ENCODE data around the gene OR6C75. TPM values are rescaled to one million over a fixed set of nuclear protein-coding genes. Genes with fewer than 3 reads are reported as not detected.
"Not testable (repeated sequence)": the region's sequence is repeated elsewhere in the genome, so short reads cannot be mapped to it uniquely, and the experiment has no call there.

OR6C75 gene
- total RNA-seq, 1 donor from 2014 or later, result not detected

DNA sequence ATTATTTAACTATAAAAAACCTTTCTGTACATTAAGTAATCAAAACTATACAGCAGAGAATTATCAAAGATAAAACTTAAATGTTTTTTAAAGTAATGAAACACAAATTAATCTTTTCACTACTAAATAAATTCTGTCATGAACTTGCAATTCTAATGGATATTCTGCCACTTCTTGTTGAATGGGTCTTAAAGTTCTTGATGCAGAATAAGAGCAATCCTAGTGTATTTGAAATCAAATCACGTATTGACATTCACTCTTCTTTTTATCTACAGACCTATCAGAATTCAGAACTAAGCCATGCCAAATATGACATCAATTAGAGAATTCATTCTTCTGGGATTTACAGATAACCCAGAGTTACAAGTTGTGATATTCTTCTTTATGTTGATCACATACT lies 37.5 kb downstream of the OR6C75 start, which contains the start of gene OR6C65:
Gene OR6C65 (plus strand): TSS at position 301 of the 400 bp plus-strand sequence. CDS start 0 bp downstream, at position 301.
- H3K27ac Mint-ChIP-seq, result no peak within 1 kb of the TSS
- no peak for DNase-seq (ENCODE audit: low spot score, unreplicated experiment)

GRCh38 chr12:55407866-55408265 lies 45.1 kb downstream of the OR6C75 start:
- no peak overlapping the region for H3K4me3 Mint-ChIP-seq (ENCODE audit: low read depth)
- H3K36me3 Mint-ChIP-seq (ENCODE audit: insufficient read depth), result no peaks in the 10 kb centered on the region
- peaks cover 9% of the 10 kb centered on the region for H3K9me3 Mint-ChIP-seq (ENCODE audit: low read depth)
- no peaks in the 10 kb centered on the region for H3K4me1 Mint-ChIP-seq (ENCODE audit: low read depth)
- DNase-seq (ENCODE audit: low spot score, unreplicated experiment), result no peak
- H3K27ac Mint-ChIP-seq, result no peak overlapping the region
- H3K27me3 Mint-ChIP-seq, result no peaks in the 10 kb centered on the region
- TF ChIP-seq CTCF (IDR thresholded peaks at IDR 0.05; ENCODE audit: unreplicated experiment), result no peak

More for the DNA sequence above, 37.5 kb downstream of the OR6C75 start, which contains the start of gene OR6C65:
- H3K9me3 Mint-ChIP-seq (ENCODE audit: low read depth), result peaks cover 5% of the 10 kb centered on the region
- no peak within 1 kb of the TSS for H3K4me3 Mint-ChIP-seq (ENCODE audit: low read depth)
- H3K4me1 Mint-ChIP-seq (ENCODE audit: low read depth), result no peaks in the 10 kb centered on the region
- TF ChIP-seq CTCF (IDR thresholded peaks at IDR 0.05; ENCODE audit: unreplicated experiment), result no peak
- no peaks in the 10 kb centered on the region for H3K36me3 Mint-ChIP-seq (ENCODE audit: insufficient read depth)
- H3K27me3 Mint-ChIP-seq, result no peaks in the 10 kb centered on the region

- not testable (repeated sequence) for H3K27ac Mint-ChIP-seq; H3K27me3 Mint-ChIP-seq; DNase-seq (ENCODE audit: low spot score, unreplicated experiment); H3K4me1 Mint-ChIP-seq (ENCODE audit: low read depth); H3K36me3 Mint-ChIP-seq (ENCODE audit: insufficient read depth); H3K4me3 Mint-ChIP-seq (ENCODE audit: low read depth); H3K9me3 Mint-ChIP-seq (ENCODE audit: low read depth)
Observed at GRCh38 chr12:55409133-55409532, 46.4 kb downstream of the OR6C75 start.

DNA sequence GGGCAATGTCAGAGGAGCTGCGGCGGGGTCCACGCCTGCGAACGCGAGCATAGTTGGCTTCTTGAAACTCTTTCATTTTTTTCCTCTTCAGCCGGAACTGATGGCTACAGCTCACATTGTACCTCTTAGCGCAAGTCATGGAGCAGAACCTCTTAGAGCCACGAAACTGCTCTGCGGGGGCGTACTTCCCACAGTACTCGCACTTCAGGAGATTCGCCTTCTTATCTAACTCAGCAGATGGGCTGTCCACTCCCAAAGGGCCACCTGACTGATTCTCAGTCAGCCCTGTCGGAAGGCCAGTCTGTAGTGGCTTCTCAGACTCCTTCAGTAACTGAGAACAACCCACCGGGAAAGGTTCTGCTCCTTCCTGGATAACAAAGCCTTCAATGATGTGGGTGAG lies 49.4 kb downstream of the OR6C75 start:
- H3K27ac Mint-ChIP-seq; DNase-seq (ENCODE audit: low spot score, unreplicated experiment); H3K4me1 Mint-ChIP-seq (ENCODE audit: low read depth); H3K9me3 Mint-ChIP-seq (ENCODE audit: low read depth); H3K4me3 Mint-ChIP-seq (ENCODE audit: low read depth); H3K36me3 Mint-ChIP-seq (ENCODE audit: insufficient read depth); H3K27me3 Mint-ChIP-seq: not testable (repeated sequence)

GRCh38 chr12:55413498-55414388 lies 51.0 kb downstream of the OR6C75 start:
- not testable (repeated sequence) for H3K36me3 Mint-ChIP-seq (ENCODE audit: insufficient read depth); H3K9me3 Mint-ChIP-seq (ENCODE audit: low read depth); DNase-seq (ENCODE audit: low spot score, unreplicated experiment); H3K4me3 Mint-ChIP-seq (ENCODE audit: low read depth); H3K27ac Mint-ChIP-seq; H3K27me3 Mint-ChIP-seq; H3K4me1 Mint-ChIP-seq (ENCODE audit: low read depth)

GRCh38 chr12:55414396-55414823 lies 51.6 kb downstream of the OR6C75 start:
- not testable (repeated sequence) for DNase-seq (ENCODE audit: low spot score, unreplicated experiment); H3K36me3 Mint-ChIP-seq (ENCODE audit: insufficient read depth); H3K4me1 Mint-ChIP-seq (ENCODE audit: low read depth); H3K9me3 Mint-ChIP-seq (ENCODE audit: low read depth); H3K27me3 Mint-ChIP-seq
- peak overlapping the region; percentile 60 for H3K4me3 Mint-ChIP-seq (ENCODE audit: low read depth)
- H3K27ac Mint-ChIP-seq, result peak overlapping the region; percentile 62

DNA sequence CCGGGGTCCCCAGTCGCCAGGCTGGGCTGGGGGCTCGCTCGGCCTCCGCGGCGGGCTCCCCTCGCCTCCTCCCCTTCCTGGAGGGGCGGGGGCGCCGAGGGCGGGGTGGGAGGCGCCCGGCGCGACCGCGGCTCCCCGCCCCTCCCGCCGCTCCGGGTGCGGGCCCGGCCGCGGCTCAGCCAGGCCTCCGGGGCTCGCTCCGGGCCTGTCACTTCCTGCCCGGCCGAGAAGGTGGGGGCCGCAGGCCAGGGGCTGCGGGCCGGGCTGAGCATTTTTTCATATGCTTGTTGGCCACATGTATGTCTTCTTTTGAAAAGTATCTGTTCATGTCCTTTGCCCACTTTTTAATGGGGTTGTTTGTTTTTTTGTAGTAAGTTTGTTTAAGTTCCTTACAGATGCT lies 52.1 kb downstream of the OR6C75 start:
- not testable (repeated sequence) for H3K36me3 Mint-ChIP-seq (ENCODE audit: insufficient read depth); DNase-seq (ENCODE audit: low spot score, unreplicated experiment); H3K27me3 Mint-ChIP-seq; H3K9me3 Mint-ChIP-seq (ENCODE audit: low read depth); H3K4me1 Mint-ChIP-seq (ENCODE audit: low read depth)
- H3K4me3 Mint-ChIP-seq (ENCODE audit: low read depth), result peak overlapping the region; percentile 75
- H3K27ac Mint-ChIP-seq, result peak overlapping the region; percentile 84

DNA sequence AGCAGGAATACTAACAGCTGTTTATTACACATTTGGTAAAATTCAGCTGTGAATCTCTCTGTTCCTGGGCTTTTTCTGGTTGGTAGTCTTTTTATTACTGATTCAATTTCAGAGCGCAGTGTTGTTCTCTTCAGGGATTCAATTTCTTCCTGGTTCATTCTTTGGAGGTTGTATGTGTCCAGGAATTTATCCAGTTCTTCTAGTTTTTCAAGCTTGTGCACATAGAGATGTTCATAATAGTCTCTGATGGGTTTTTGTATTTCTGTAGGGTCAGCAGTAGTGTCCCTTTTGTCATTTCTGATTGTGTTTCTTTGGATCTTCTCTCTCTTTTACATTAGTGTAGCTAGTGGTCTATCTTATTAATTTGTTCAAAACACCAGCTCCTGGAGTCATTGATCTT lies 54.2 kb downstream of the OR6C75 start:
- Mint-ChIP-seq H3K4me3 (ENCODE audit: low read depth) (no peak overlapping the region), H3K36me3 (ENCODE audit: insufficient read depth) (no peaks in the 10 kb centered on the region), H3K27me3 (no peaks in the 10 kb centered on the region), H3K9me3 (ENCODE audit: low read depth) (peaks cover 2% of the 10 kb centered on the region), H3K4me1 (ENCODE audit: low read depth) (peaks cover 8% of the 10 kb centered on the region), H3K27ac (no peak overlapping the region)
- TF ChIP-seq CTCF (IDR thresholded peaks at IDR 0.05; ENCODE audit: unreplicated experiment), result no peak
- no peak for DNase-seq (ENCODE audit: low spot score, unreplicated experiment)
